PC-9 (cell line): ENCODE results near the gene ISG15.

Source experiments
- CTCF ChIP-seq: fragments of 200-600 bp; sonication (generic); conservative IDR thresholded peaks from 2 replicates; pipeline ENCODE4 v1.6.1; 2017; ENCODE audit warnings: mixed run types, antibody characterized with exemption, mild to moderate bottlenecking, moderate library complexity
- EZH2 ChIP-seq: fragments of 200-600 bp; sonication (generic); IDR thresholded peaks from 2 replicates; pipeline ENCODE4 v1.8.0; 2017; ENCODE audit warnings: antibody characterized with exemption, low read depth

- TF ChIP-seq CTCF (no peak), EZH2 (no peak)
These were observed 38.0 kb downstream of the ISG15 start for GRCh38 chr1:1051127-1051810.
